GM21515 (cell line): ENCODE measurements around the gene KIAA0586.
"Not testable (repeated sequence)": the region's sequence is repeated elsewhere in the genome, so short reads cannot be mapped to it uniquely, and the experiment has no call there.

Experiments
- ATAC-seq: cut with Tn5 transposase; IDR thresholded peaks from one replicate; pipeline ENCODE4 v1.9.1; 2021; ENCODE audit not compliant: unreplicated experiment

The KIAA0586 gene

DNA sequence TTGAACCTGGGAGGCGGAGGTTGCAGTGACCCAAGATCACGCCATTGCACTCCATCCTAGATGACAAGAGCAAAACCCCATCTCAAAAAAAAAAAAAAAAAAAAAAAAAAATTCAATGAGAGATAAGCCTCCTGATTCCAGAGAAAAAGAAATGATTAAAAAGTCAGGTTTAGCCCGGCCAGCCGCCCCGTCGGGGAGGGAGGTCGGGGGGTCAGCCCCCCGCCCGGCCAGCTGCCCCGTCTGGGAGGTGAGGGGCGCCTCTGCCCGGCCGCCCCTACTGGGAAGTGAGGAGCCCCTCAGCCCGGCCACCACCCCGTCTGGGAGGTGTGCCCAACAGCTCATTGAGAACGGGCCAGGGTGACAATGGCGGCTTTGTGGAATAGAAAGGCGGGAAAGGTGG, 160.8 kb downstream of the KIAA0586 start:
- not testable (repeated sequence) for ATAC-seq

DNA sequence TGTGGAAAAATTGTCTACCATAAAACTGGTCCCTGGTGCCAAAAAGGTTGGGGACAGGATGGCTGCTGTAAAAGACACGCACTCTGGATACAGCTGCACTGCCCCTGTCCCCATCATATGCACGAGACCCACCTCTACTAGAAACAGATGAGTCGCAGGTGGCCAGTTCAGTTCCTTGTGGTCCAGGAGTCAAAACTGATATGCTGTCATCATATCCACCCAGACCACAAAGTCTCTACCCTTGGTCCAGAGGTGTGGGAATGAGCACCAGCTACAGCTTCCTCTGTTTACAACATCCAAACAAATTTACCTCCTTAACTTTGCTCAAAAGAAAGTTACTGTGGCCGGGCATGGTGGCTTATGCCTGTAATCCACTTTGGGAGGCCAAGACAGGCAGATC, 166.5 kb downstream of the KIAA0586 start:
- no peak for ATAC-seq

DNA sequence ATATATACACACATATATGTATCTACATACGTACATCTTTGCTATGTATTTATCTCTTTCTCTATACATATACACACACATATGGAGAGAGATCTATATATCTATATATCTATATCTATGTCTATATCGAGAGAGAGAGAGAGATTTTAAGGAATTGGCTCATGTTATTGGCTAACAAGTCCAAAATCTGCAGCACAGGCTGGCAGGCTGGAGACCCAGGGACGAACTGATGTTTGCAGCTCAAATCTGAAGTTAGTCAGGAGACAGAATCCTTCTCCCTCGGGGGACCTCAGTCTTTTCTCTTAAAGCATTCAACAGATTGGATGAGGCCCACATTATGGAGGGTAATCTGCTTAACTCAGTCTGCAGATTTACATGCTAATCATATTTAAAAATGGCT, 169.5 kb downstream of the KIAA0586 start:
- ATAC-seq = no peak

DNA sequence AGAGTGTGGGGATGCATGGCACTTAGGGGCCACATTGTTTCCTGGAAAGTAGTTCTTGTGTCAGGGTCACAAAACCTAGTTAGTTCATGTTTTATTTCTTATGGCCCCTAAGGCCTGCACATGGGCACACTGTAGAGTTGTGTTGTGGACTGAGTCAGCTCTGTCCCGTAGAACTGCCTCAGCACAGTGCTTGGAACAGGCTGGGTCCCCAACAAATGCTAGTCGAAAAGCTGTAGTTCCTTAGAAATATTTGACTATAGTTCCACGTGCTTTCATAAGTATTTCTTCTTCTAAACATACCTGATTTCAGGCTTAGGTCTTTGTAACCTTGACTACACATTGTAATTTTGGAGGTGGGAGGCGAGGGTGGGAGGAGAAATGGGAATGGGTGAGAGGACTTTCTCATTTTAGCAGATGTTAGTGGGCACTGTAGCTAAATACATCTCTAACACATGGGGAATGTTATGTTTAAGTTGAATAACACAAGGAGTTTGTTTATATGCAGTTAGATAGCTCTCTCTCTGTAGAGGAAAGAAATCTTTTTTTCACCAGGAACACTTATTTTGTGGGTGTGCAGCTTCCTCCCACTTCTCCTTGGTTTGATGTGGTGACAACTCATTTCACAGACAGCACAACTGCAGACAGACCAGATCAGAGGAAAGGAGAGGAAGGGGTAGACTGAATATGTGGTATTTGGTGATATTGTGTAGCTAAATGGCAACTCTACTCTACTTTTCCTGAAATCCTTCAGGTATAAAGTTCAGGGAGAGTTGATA, 170.7 kb downstream of the KIAA0586 start:
- ATAC-seq = no peak

DNA sequence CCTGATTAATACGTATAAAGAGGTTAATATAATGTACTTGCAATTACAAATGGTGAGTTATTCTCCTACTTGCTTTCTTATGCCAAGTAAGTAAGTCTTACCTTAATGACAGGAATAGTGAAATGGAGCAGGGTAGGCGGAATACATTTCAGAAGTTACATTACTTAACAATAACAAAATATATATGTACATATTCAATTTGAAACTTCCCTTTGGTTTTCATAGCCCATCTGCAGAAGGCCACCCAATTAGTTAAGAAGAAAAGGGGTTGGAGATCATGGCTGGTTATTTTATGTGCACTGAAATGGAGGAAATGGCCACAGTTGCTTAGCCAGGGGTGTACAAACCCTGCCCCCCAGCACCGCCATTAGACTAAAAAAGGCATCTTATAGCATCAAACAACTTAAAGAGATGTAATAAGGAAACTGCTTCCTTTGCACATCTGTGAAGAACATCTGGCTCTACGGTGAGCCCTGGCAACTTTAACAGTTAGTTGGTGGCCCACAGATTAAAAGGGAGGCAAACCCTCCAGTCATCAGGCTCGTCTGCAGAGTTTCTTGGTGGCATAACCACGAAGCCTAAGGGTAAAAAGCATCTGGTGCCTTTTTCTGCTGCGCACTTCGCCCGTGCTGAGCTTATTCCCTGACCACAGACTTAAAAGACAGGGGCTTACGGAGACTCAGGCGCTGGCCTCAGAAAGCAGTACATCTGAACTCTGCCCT, 171.4 kb downstream of the KIAA0586 start:
- ATAC-seq = no peak

DNA sequence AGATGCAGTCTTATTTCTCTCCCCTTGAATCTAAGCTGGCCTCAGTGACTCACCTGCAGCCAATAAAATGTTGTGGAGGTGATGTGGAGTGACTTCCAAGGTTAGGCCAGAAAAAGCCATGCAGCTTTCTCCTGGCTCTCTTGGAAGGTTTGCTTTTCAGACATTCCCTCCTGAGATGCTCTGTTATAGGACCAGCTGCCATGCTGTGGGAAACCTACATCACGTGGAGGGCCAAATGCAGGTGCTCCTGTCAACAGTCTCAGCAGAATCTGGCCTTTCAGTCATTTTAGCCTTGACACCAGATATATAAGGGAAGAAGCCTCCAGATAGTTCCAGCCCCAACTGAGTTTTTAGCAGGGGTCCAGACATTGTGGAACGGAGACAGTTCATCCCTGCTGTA, 172.2 kb downstream of the KIAA0586 start:
- ATAC-seq = no peak
